Measurements from ENCODE around the gene C1QTNF9.
"Not testable (repeated sequence)": the region's sequence is repeated elsewhere in the genome, so short reads cannot be mapped to it uniquely, and the experiment has no call there.

The C1QTNF9 gene

GRCh38 chr13:24323739-24324075 lies 14.3 kb downstream of the C1QTNF9 start:
- DNase-seq: no peak

- DNase-seq: not testable (repeated sequence)
Measured at GRCh38 chr13:24327598-24327997, 18.2 kb downstream of the C1QTNF9 start.

GRCh38 chr13:24328145-24328544 lies 18.8 kb downstream of the C1QTNF9 start:
- DNase-seq: no peak

- DNase-seq: no peak
Measured at GRCh38 chr13:24338721-24339120, 29.3 kb downstream of the C1QTNF9 start.

GRCh38 chr13:24339937-24340607 lies 30.7 kb downstream of the C1QTNF9 start:
- DNase-seq: no peak

GRCh38 chr13:24340608-24340955 lies 31.2 kb downstream of the C1QTNF9 start:
- DNase-seq: no peak

- no peak for DNase-seq
Measured at GRCh38 chr13:24341439-24341838, 32.1 kb downstream of the C1QTNF9 start.

GRCh38 chr13:24348385-24348784 lies 39.0 kb downstream of the C1QTNF9 start:
- no peak for DNase-seq

GRCh38 chr13:24348797-24349515 lies 39.6 kb downstream of the C1QTNF9 start:
- peak; percentile 92 for DNase-seq

- DNase-seq: not testable (repeated sequence)
Measured at GRCh38 chr13:24349778-24350664, 40.6 kb downstream of the C1QTNF9 start.

- no peak for DNase-seq
Measured at GRCh38 chr13:24351423-24351822, 42.0 kb downstream of the C1QTNF9 start.

GRCh38 chr13:24353736-24354135 lies 44.4 kb downstream of the C1QTNF9 start:
- DNase-seq: no peak

GRCh38 chr13:24355103-24355502 lies 45.7 kb downstream of the C1QTNF9 start:
- DNase-seq: no peak

- DNase-seq: no peak
Measured at GRCh38 chr13:24356270-24356669, 46.9 kb downstream of the C1QTNF9 start.

- no peak for DNase-seq
Measured at GRCh38 chr13:24356837-24357236, 47.5 kb downstream of the C1QTNF9 start.

- DNase-seq: no peak
Measured at GRCh38 chr13:24357756-24358155, 48.4 kb downstream of the C1QTNF9 start.

- DNase-seq: not testable (repeated sequence)
Measured at GRCh38 chr13:24358836-24359235, 49.5 kb downstream of the C1QTNF9 start.

- not testable (repeated sequence) for DNase-seq
Measured at GRCh38 chr13:24359252-24359651, 49.9 kb downstream of the C1QTNF9 start.

GRCh38 chr13:24360106-24360505 lies 50.7 kb downstream of the C1QTNF9 start:
- no peak for DNase-seq

GRCh38 chr13:24361113-24361512 lies 51.7 kb downstream of the C1QTNF9 start:
- DNase-seq: no peak

GRCh38 chr13:24361852-24362366 lies 52.5 kb downstream of the C1QTNF9 start:
- DNase-seq: no peak

GRCh38 chr13:24362435-24362952 lies 53.1 kb downstream of the C1QTNF9 start:
- DNase-seq: no peak

GRCh38 chr13:24365191-24365590 lies 55.8 kb downstream of the C1QTNF9 start:
- DNase-seq: no peak
